GM18951 (cell line): ENCODE data around the gene TRMT10A.

Experiments used
- POLR2A ChIP-seq: IDR thresholded peaks from 4 replicates; pipeline ENCODE4 v1.6.1; 2011; ENCODE audit warnings: mild to moderate bottlenecking; ENCODE audit not compliant: insufficient read length, insufficient read depth; ENCODE audit errors: extremely low read depth
- in situ Hi-C: fragments of 300-500 bp; cut with MboI; formaldehyde crosslinking; loops from one replicate; pipeline ENCODE4 v1.12.0; 2022; ENCODE audit warnings: low sequenced_read_pairs, mixed read lengths, inconsistent platforms; ENCODE audit not compliant: unreplicated experiment

TRMT10A gene

DNA sequence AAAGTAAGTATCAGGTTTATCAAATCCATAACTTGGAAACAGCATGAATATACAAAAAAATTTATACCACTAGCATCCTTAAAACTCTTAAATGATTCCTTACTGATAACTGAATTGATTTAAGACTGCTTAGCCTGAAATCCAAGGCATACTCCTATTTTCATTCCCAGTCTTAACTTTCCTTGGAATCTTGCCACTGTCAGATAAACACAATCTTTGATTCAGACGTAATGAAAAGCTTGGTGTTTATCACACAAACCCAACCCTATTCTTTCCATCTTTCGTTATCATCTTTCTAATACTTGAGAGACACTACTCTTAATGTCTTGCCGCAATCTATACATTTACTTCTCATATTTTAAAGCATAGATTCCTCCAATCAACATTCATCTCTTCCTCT, 33.9 kb downstream of the TRMT10A start:
- no peak for TF ChIP-seq POLR2A
- in situ Hi-C loops, result no loop called here

DNA sequence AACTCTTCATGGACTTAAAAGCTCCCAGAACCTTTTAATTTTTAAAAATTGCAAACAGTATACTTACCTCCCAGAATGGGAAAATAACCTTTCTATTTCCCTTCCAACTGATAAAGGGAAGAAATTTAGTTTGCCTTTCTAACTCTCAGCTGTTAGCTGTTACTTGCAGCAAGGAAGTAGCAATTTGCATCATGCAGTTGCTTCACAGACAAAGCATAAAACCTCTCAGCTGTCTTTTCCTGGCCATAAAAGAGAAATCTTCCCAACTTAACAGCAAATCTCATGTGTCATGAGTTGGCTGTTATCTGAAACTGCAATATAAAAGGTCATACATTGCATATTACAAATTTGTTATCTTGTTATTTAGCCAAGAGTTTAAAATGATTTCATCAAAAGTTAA, 34.6 kb downstream of the TRMT10A start:
- no peak for TF ChIP-seq POLR2A
- in situ Hi-C loops, result no loop called here

DNA sequence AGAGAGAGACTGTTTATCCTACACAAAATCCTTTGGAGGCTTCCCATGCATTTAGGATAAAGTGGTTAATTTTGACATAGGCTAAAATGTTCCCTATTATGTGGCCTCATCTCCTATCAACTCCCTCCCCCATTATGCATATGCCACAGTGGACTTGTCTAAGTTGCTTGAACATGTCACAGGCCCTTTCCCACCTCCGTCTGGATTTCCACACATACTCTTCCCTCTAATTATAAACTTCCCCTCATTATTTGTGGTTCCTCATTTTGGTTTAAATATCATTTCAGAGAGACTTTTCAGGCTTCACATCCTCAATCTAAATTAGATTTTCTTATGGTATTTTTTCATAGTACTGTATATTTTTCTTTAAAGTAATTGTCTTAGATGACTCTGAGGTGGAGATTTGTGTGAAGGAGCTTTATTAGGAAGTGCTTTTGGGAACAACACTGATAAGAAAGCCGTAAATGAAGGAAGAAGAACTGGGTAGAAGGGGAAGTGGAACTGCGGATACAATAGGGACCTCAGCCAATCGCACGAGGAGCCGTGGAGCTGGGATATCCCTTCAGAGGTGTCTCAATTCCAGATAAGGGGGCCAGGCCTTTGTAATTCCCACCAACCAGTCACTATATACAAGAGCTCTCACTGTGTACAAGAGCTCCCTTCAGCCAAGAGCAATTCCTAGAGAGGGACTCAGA, 45.1 kb downstream of the TRMT10A start:
- in situ Hi-C loops, result no loop called here
- no peak for TF ChIP-seq POLR2A

DNA sequence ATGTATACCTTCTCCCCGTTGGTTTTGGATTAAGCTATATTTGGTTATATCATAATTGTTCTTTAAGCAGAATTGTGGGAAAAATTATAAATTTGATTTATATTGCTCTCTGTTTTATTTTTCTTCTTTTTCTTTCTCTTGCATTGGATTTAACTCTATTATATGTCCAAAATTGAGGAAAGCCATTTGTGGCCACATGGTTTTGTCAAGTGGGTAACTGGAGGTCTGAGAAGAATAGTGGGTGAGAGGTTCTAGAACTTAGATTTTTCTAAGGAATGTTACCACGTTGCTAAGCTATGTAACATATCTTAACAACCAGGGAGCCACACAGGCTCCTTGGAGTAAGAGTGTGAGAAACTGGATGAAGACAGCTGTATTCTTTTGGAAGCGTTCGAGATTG, 53.1 kb downstream of the TRMT10A start, which contains the start of gene C4orf17:
TSS of gene C4orf17 (plus strand) at position 301 of the 400 bp plus-strand sequence. CDS start 2,061 bp downstream, outside the sequence.
- TF ChIP-seq POLR2A, result no peak
- in situ Hi-C loops, result no loop called here

DNA sequence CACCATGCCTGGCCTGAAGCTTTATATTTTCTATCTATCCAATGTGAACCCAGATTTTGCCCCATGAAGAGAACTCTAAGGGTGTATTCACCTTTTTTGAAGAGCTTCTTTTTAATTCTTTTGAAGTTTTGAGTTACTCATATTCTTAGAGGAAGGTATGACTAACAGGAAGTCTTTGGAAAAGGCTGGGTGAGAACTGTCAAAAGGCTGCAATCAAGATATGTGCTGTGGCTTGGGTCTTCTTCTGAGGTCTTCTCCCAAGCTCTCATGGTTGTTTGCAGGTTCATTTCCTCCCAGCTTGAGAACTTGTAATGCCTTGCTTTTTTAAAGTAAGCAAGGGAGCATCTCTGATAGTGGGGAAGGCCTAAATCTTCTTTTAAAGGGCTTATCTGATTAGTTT, 56.1 kb downstream of the TRMT10A start:
- in situ Hi-C loops, result no loop called here
- no peak for TF ChIP-seq POLR2A

DNA sequence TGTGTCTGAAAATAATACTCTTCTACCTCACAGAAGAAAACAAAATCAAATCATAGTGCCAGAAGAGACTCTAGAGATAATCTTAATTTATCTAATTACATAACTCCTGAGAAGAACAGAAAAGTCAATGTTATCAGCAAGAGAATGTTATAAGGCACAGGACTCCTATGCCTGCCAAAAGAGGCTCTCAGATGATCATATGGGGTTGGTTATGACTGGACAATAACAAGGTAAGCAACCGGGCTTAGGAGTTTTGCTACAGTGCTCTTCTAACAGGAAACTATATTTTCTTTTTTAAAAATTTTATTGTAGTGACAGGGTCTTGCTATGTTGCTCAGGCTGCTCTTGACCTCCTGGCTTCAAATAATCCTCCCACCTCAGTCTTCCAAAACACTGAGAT, 56.5 kb downstream of the TRMT10A start:
- in situ Hi-C loops, result no loop called here
- no peak for TF ChIP-seq POLR2A

DNA sequence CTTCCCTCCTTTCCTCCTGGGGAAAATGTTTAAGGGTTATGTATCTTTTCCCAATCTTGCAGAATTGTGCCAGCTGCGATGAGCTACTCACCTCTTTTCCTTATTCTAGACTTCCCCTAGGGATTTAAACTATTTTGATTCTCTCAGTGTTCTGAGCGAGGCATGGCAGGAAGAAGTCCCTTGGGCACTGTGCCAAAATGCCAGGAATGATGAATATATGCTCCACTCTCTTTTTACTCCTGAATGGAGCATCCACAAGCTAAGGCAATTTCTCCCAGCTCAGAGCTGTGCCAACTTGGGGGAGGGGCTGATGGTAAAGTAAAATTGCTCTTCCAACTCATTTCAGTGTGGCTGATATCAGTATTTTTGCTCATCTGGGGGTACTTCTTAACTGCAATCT, 57.1 kb downstream of the TRMT10A start:
- in situ Hi-C loops, result no loop called here
- no peak for TF ChIP-seq POLR2A

DNA sequence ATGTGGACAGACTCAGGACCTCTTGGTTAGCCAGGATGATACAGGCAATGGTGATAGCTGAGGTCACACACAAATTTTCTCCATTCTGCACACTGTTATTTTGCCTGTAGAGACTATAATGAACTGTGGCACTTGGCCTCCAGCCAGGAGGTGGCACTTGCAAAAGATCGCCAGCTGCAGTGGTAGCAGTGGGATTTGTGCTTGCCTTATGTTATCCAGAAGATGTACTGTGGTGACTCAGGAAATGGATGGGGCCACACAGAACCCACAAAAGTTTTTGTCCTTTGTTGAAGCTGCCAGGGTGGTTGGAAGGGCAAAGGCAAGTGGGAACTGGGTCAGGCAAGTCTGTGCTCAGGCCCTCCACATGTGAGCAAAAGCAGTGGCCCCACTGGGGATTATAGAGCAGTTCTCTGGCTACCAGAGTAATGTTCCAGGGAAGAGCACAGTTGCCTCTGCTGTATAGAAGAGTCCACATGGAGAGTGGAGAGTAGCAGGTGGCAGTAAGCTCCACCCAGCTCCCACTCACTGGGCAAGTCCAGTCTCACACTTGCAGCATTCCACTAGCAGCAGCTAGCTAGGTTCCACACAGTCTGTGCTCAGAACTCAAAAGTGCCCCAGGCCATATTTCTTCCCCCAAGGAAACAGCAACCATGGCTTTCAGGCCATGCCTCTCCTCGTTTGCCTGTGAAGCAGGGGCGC, 58.9 kb downstream of the TRMT10A start:
- in situ Hi-C loops, result no loop called here
- TF ChIP-seq POLR2A, result no peak
